HEK293T (cell line): ENCODE measurements around the gene SMAD3.

Source experiments
- CTCF ChIA-PET: fragments of 350-600 bp; formaldehyde crosslinking; extraction: SDS; loops from one replicate; lab custom pipeline; 2021; ENCODE audit warnings: antibody characterized with exemption, inconsistent platforms; lab: Yijun Ruan, JAX
- POLR2A ChIA-PET: fragments of 350-600 bp; formaldehyde crosslinking; extraction: SDS; loops from one replicate; lab custom pipeline; 2020; ENCODE audit warnings: antibody characterized with exemption, inconsistent platforms; lab: Yijun Ruan, JAX
- DNase-seq: peaks from one replicate; pipeline ENCODE4 v3.0.0; 2012; ENCODE audit warnings: mixed read lengths; ENCODE audit errors: extremely low spot score
- ARNT ChIP-seq: fragments of 450-650 bp; IDR thresholded peaks from 2 replicates; pipeline ENCODE4 v1.6.1; 2017; ENCODE audit warnings: mild to moderate bottlenecking
- BHLHE40 ChIP-seq: fragments of 450-650 bp; IDR thresholded peaks from 2 replicates; pipeline ENCODE4 v1.6.1; 2016; ENCODE audit warnings: mild to moderate bottlenecking, moderate library complexity, borderline replicate concordance
- CTBP1 ChIP-seq: fragments of 450-650 bp; IDR thresholded peaks from 2 replicates; pipeline ENCODE4 v1.6.1; 2016; ENCODE audit warnings: borderline replicate concordance
- ELF4 ChIP-seq: fragments of 450-650 bp; IDR thresholded peaks from 2 replicates; pipeline ENCODE4 v1.6.1; 2017; ENCODE audit warnings: antibody characterized with exemption
- FOXA1 ChIP-seq: fragments of 450-650 bp; IDR thresholded peaks from 2 replicates; pipeline ENCODE4 v1.6.1; 2016; ENCODE audit warnings: mild to moderate bottlenecking
- FOXK2 ChIP-seq: fragments of 450-650 bp; IDR thresholded peaks from 2 replicates; pipeline ENCODE4 v1.6.1; 2016; ENCODE audit warnings: mild to moderate bottlenecking
- FOXM1 ChIP-seq: fragments of 450-650 bp; IDR thresholded peaks from 2 replicates; pipeline ENCODE4 v1.6.1; 2017; ENCODE audit warnings: mild to moderate bottlenecking, borderline replicate concordance
- HDGF ChIP-seq: fragments of 450-650 bp; IDR thresholded peaks from 2 replicates; pipeline ENCODE4 v1.6.1; 2017; ENCODE audit warnings: antibody characterized with exemption, borderline replicate concordance
- L3MBTL2 ChIP-seq: fragments of 450-650 bp; conservative IDR thresholded peaks from 2 replicates; pipeline ENCODE4 v1.6.1; 2016; ENCODE audit warnings: mild to moderate bottlenecking
- LEF1 ChIP-seq: fragments of 450-650 bp; IDR thresholded peaks from 2 replicates; pipeline ENCODE4 v1.6.1; 2017; ENCODE audit warnings: mild to moderate bottlenecking, borderline replicate concordance
- NFRKB ChIP-seq: fragments of 450-650 bp; IDR thresholded peaks from 2 replicates; pipeline ENCODE4 v1.6.1; 2016; ENCODE audit warnings: mild to moderate bottlenecking, moderate library complexity
- PKNOX1 ChIP-seq: fragments of 450-650 bp; IDR thresholded peaks from 2 replicates; pipeline ENCODE4 v1.6.1; 2016
- SP1 ChIP-seq: fragments of 450-650 bp; IDR thresholded peaks from 2 replicates; pipeline ENCODE4 v1.6.1; 2017
- SUZ12 ChIP-seq: fragments of 450-650 bp; IDR thresholded peaks from 2 replicates; pipeline ENCODE4 v1.6.1; 2016; ENCODE audit warnings: mild to moderate bottlenecking
- TARDBP ChIP-seq: fragments of 450-650 bp; IDR thresholded peaks from 2 replicates; pipeline ENCODE4 v1.6.1; 2016
- ZNF384 ChIP-seq: fragments of 450-650 bp; IDR thresholded peaks from 2 replicates; pipeline ENCODE4 v1.6.1; 2016

The SMAD3 gene

GRCh38 chr15:67021455-67021854, 43.9 kb upstream of the SMAD3 start:
- CTCF ChIA-PET: no interaction called here
- no peak for DNase-seq

GRCh38 chr15:67022587-67023105, 42.8 kb upstream of the SMAD3 start:
- POLR2A ChIA-PET: no interaction called here

More at GRCh38 chr15:67021455-67021854, 43.9 kb upstream of the SMAD3 start:
- POLR2A ChIA-PET: no interaction called here
- no peak for TF ChIP-seq HDGF
- TF ChIP-seq CTBP1: no peak
- no peak for TF ChIP-seq BHLHE40
- no peak for TF ChIP-seq ARNT
- no peak for TF ChIP-seq L3MBTL2
- no peak for TF ChIP-seq SUZ12
- TF ChIP-seq FOXK2: no peak
- no peak for TF ChIP-seq FOXM1
- TF ChIP-seq LEF1: no peak
- TF ChIP-seq ZNF384: no peak
- no peak for TF ChIP-seq PKNOX1
- no peak for TF ChIP-seq NFRKB
- no peak for TF ChIP-seq TARDBP
- TF ChIP-seq SP1: no peak
- no peak for TF ChIP-seq FOXA1
- TF ChIP-seq ELF4: no peak

GRCh38 chr15:67023517-67024313, 41.7 kb upstream of the SMAD3 start:
- POLR2A ChIA-PET: no interaction called here
- DNase-seq: no peak
- CTCF ChIA-PET: no interaction called here
- TF ChIP-seq FOXA1: no peak
- no peak for TF ChIP-seq NFRKB
- TF ChIP-seq CTBP1: no peak
- no peak for TF ChIP-seq PKNOX1
- no peak for TF ChIP-seq ELF4
- no peak for TF ChIP-seq SP1
- no peak for TF ChIP-seq L3MBTL2
- TF ChIP-seq HDGF: no peak
- no peak for TF ChIP-seq FOXK2
- no peak for TF ChIP-seq TARDBP
- TF ChIP-seq SUZ12: no peak
- no peak for TF ChIP-seq FOXM1
- no peak for TF ChIP-seq LEF1
- TF ChIP-seq ARNT: no peak
- no peak for TF ChIP-seq ZNF384
- TF ChIP-seq BHLHE40: no peak

More at GRCh38 chr15:67022587-67023105, 42.8 kb upstream of the SMAD3 start:
- no peak for TF ChIP-seq FOXA1
- TF ChIP-seq TARDBP: no peak
- no peak for TF ChIP-seq ARNT
- TF ChIP-seq CTBP1: no peak
- CTCF ChIA-PET: no interaction called here
- DNase-seq: no peak

- CTCF ChIA-PET: no interaction called here
- peak; percentile 36 for DNase-seq
- POLR2A ChIA-PET: no interaction called here
- TF ChIP-seq ZNF384 (no peak), NFRKB (no peak), FOXM1 (no peak), FOXK2 (no peak), L3MBTL2 (no peak), TARDBP (no peak), ELF4 (no peak), PKNOX1 (no peak), ARNT (no peak), CTBP1 (no peak), HDGF (no peak), SP1 (no peak)
Measured at GRCh38 chr15:67024314-67024997, 40.9 kb upstream of the SMAD3 start.

GRCh38 chr15:67024998-67025368, 40.4 kb upstream of the SMAD3 start:
- TF ChIP-seq BHLHE40: no peak
- no peak for TF ChIP-seq SUZ12
- no peak for TF ChIP-seq PKNOX1
- no peak for TF ChIP-seq ARNT
- TF ChIP-seq ELF4: no peak
- TF ChIP-seq L3MBTL2: no peak
- TF ChIP-seq CTBP1: no peak
- TF ChIP-seq HDGF: no peak
- no peak for TF ChIP-seq SP1
- POLR2A ChIA-PET: no interaction called here
- DNase-seq: no peak
- CTCF ChIA-PET: no interaction called here
